Osteocyte (in vitro differentiated cells): ENCODE data around the gene GHR. TPM values are rescaled to one million over a fixed set of nuclear protein-coding genes. Genes with fewer than 3 reads are reported as not detected.

ENCODE experiments used
- DNase-seq: peaks from one replicate; pipeline ENCODE4 v3.0.0; 2021; ENCODE audit warnings: mixed read lengths; ENCODE audit not compliant: unreplicated experiment; ENCODE audit errors: extremely low spot score
- H3K27ac Mint-ChIP-seq: one replicate; pipeline ENCODE4 v1.8.0; 2021; ENCODE audit warnings: mild to moderate bottlenecking, mixed read lengths; ENCODE audit not compliant: unreplicated experiment
- H3K27me3 Mint-ChIP-seq: one replicate; pipeline ENCODE4 v1.8.0; 2021; ENCODE audit warnings: mixed read lengths; ENCODE audit not compliant: unreplicated experiment
- H3K36me3 Mint-ChIP-seq: one replicate; pipeline ENCODE4 v1.8.0; 2021; ENCODE audit warnings: mixed read lengths; ENCODE audit not compliant: unreplicated experiment
- H3K4me1 Mint-ChIP-seq: one replicate; pipeline ENCODE4 v1.8.0; 2021; ENCODE audit warnings: mixed read lengths; ENCODE audit not compliant: unreplicated experiment
- H3K4me3 Mint-ChIP-seq: one replicate; pipeline ENCODE4 v1.8.0; 2021; ENCODE audit warnings: mild to moderate bottlenecking, moderate library complexity, mixed read lengths; ENCODE audit not compliant: unreplicated experiment
- H3K9me3 Mint-ChIP-seq: one replicate; pipeline ENCODE4 v1.8.0; 2021; ENCODE audit warnings: mixed read lengths; ENCODE audit not compliant: unreplicated experiment
- total RNA-seq: library from RNA; stranded (reverse); gene quantifications from 2 replicates; pipeline ENCODE4 v1.2.1, GENCODE V29; 2021
- TF ChIP-seq, protein P1 (sequence below): fragments of 200-600 bp; sonication (generic); IDR thresholded peaks from 2 replicates; pipeline ENCODE4 v1.5.0; 2021; ENCODE audit warnings: antibody characterized with exemption, mild to moderate bottlenecking, moderate library complexity

The GHR gene
- total RNA-seq, 1 donor from 2014 or later: 2.3 TPM

- no peak for DNase-seq
- no peaks in the 10 kb centered on the region for H3K27me3 Mint-ChIP-seq
- no peaks in the 10 kb centered on the region for H3K4me1 Mint-ChIP-seq
- H3K4me3 Mint-ChIP-seq: no peak overlapping the region
- no peaks in the 10 kb centered on the region for H3K36me3 Mint-ChIP-seq
- peaks cover 12% of the 10 kb centered on the region for H3K9me3 Mint-ChIP-seq
- no peak overlapping the region for H3K27ac Mint-ChIP-seq
- TF ChIP-seq, protein P1, sequence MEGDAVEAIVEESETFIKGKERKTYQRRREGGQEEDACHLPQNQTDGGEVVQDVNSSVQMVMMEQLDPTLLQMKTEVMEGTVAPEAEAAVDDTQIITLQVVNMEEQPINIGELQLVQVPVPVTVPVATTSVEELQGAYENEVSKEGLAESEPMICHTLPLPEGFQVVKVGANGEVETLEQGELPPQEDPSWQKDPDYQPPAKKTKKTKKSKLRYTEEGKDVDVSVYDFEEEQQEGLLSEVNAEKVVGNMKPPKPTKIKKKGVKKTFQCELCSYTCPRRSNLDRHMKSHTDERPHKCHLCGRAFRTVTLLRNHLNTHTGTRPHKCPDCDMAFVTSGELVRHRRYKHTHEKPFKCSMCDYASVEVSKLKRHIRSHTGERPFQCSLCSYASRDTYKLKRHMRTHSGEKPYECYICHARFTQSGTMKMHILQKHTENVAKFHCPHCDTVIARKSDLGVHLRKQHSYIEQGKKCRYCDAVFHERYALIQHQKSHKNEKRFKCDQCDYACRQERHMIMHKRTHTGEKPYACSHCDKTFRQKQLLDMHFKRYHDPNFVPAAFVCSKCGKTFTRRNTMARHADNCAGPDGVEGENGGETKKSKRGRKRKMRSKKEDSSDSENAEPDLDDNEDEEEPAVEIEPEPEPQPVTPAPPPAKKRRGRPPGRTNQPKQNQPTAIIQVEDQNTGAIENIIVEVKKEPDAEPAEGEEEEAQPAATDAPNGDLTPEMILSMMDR: no peak
Measured at GRCh38 chr5:42390115-42390514, 33.1 kb upstream of the GHR start.

DNA sequence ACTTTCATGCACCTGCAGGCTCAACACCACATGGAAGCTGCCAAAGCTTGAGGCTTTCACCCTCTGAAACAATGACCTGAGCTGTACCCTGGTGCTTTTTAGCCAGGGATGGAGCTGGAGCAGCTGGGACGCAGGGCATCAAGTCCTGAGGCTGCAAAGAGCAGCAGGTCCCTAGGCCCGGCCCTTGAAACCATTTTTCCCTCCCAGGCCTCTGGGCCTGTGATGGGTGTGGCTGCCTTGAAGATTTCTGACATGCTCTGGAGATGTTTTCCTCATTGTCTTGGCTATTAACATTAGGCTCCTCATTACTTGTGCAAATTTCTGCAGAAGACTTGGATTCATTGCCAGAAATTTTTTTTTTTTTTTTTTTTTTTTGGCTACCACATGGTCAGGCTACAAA, 30.3 kb upstream of the GHR start:
- no peaks in the 10 kb centered on the region for H3K4me1 Mint-ChIP-seq
- TF ChIP-seq, protein P1: no peak
- no peak for DNase-seq
- no peaks in the 10 kb centered on the region for H3K27me3 Mint-ChIP-seq
- H3K36me3 Mint-ChIP-seq: no peaks in the 10 kb centered on the region
- no peak overlapping the region for H3K27ac Mint-ChIP-seq
- no peak overlapping the region for H3K4me3 Mint-ChIP-seq
- peaks cover 11% of the 10 kb centered on the region for H3K9me3 Mint-ChIP-seq

- Mint-ChIP-seq H3K4me1 (no peaks in the 10 kb centered on the region), H3K36me3 (no peaks in the 10 kb centered on the region)
Measured at GRCh38 chr5:42396111-42396510, 27.1 kb upstream of the GHR start.

GRCh38 chr5:42397267-42397666, 26.0 kb upstream of the GHR start:
- Mint-ChIP-seq H3K4me3 (no peak overlapping the region), H3K36me3 (no peaks in the 10 kb centered on the region), H3K9me3 (peaks cover 7% of the 10 kb centered on the region), H3K27me3 (peaks cover 5% of the 10 kb centered on the region), H3K4me1 (no peaks in the 10 kb centered on the region), H3K27ac (no peak overlapping the region)
- TF ChIP-seq, protein P1: no peak
- DNase-seq: no peak

More at GRCh38 chr5:42396111-42396510, 27.1 kb upstream of the GHR start:
- Mint-ChIP-seq H3K27ac (no peak overlapping the region), H3K4me3 (no peak overlapping the region), H3K9me3 (peaks cover 7% of the 10 kb centered on the region), H3K27me3 (peaks cover 5% of the 10 kb centered on the region)
- DNase-seq: no peak
- TF ChIP-seq, protein P1: no peak

GRCh38 chr5:42399702-42400101, 23.5 kb upstream of the GHR start:
- Mint-ChIP-seq H3K27me3 (peaks cover 5% of the 10 kb centered on the region), H3K4me3 (no peak overlapping the region), H3K9me3 (peaks cover 5% of the 10 kb centered on the region), H3K27ac (no peak overlapping the region), H3K4me1 (no peaks in the 10 kb centered on the region), H3K36me3 (no peaks in the 10 kb centered on the region)
- TF ChIP-seq, protein P1: no peak
- no peak for DNase-seq
